K562 (cell line): ENCODE results near the gene SH3GL3. TPM values are rescaled to one million over a fixed set of nuclear protein-coding genes. Genes with fewer than 3 reads are reported as not detected.

ENCODE experiments used
- ATAC-seq: fragments of 200-7000 bp; cut with Tn5 transposase; 3 replicates; pipeline ENCODE4 v1.9.1; 2020; ENCODE audit warnings: moderate library complexity
- BruUV-seq: library from RNA; stranded (reverse); fragments of 400-500 nt; replicated peaks from 2 replicates; lab custom pipeline; 2021; lab: Mats Ljungman, UMichigan
- CTCF ChIA-PET: fragments of 300-600 bp; formaldehyde crosslinking; extraction: SDS; loops from one replicate; lab custom pipeline; 2021; ENCODE audit warnings: low intra/inter-chr PET ratio; lab: Yijun Ruan, JAX
- POLR2A ChIA-PET: fragments of 300-600, 350-650 bp; sonication (Branson Sonifier 250); formaldehyde crosslinking; extraction: SDS; loops from one replicate; lab custom pipeline; 2021; ENCODE audit warnings: antibody characterized with exemption, inconsistent platforms; lab: Yijun Ruan, JAX
- DNase-seq, 4 experiments: peaks; one replicate each; pipeline versions ENCODE4 v3.0.0 to v3.0.0-alpha.2; 2011 to 2018; ENCODE audit warnings: low spot score in 3 of 4, mixed read lengths in 3 of 4; ENCODE audit errors: extremely low read depth in 1 of 4
- FAIRE-seq: peaks from 2 replicates; lab custom pipeline; 2011; peaks lifted over from hg19 to GRCh38; lab: Jason Lieb, UNC
- H2AFZ ChIP-seq: 2 replicates; pipeline ENCODE4 v1.6.0; 2011; ENCODE audit warnings: low read depth, low read length, control low read depth, inconsistent platforms
- H3K27ac ChIP-seq: fragments of 200-600 bp; 3 replicates; pipeline ENCODE4 v1.8.0; 2011; ENCODE audit warnings: low read depth, mild to moderate bottlenecking, control low read depth, inconsistent platforms, low read length, moderate library complexity, mixed read lengths; ENCODE audit errors: extremely low read depth
- H3K27me3 ChIP-seq, 2 experiments: fragments of 300-600 bp in 1 of 2; 2 replicates in 1 of 2; 3 replicates in 1 of 2; pipeline versions ENCODE4 v1.6.0 to v1.8.0; 2011; ENCODE audit warnings: inconsistent platforms in 2 of 2, low read length in 2 of 2, mild to moderate bottlenecking in 1 of 2, mixed read lengths in 1 of 2, moderate library complexity in 1 of 2; ENCODE audit not compliant: control insufficient read depth in 2 of 2, insufficient read depth in 2 of 2
- H3K36me3 ChIP-seq: fragments of 300-600 bp; 3 replicates; pipeline ENCODE4 v1.8.0; 2011; ENCODE audit warnings: mild to moderate bottlenecking, low read length, inconsistent platforms; ENCODE audit not compliant: control insufficient read depth, insufficient read depth
- H3K4me1 ChIP-seq, 2 experiments: fragments of 200-600 bp in 1 of 2; replicated peaks in 1 of 2; 2 replicates in 1 of 2; 3 replicates in 1 of 2; pipeline versions ENCODE4 v1.5.1 to v1.8.0; 2011; ENCODE audit warnings: inconsistent platforms in 2 of 2, low read length in 2 of 2, mild to moderate bottlenecking in 1 of 2, mixed read lengths in 1 of 2, moderate library complexity in 1 of 2; ENCODE audit not compliant: control insufficient read depth in 2 of 2, insufficient read depth in 2 of 2
- H3K4me2 ChIP-seq: 2 replicates; pipeline ENCODE4 v1.6.1; 2011; ENCODE audit warnings: low read length, control low read depth, inconsistent platforms, mixed read lengths; ENCODE audit not compliant: insufficient read depth
- H3K4me3 ChIP-seq: fragments of 200-600 bp; sonication (generic), shearing (Covaris generic); 2 replicates; pipeline ENCODE4 v1.5.1; 2016; ENCODE audit warnings: control low read depth, inconsistent platforms
- H3K79me2 ChIP-seq: fragments of 200-600 bp; 3 replicates; pipeline ENCODE4 v1.8.0; 2011; ENCODE audit warnings: low read length, inconsistent platforms; ENCODE audit not compliant: control insufficient read depth, insufficient read depth
- H3K9ac ChIP-seq, 2 experiments: 2 replicates each; pipeline versions ENCODE4 v1.6.0 to v1.6.1; 2011; ENCODE audit warnings: low read depth in 2 of 2, low read length in 2 of 2, control low read depth in 1 of 2, inconsistent platforms in 1 of 2, mild to moderate bottlenecking in 1 of 2, mixed read lengths in 1 of 2; ENCODE audit not compliant: insufficient read depth in 1 of 2
- H3K9me1 ChIP-seq: one replicate; pipeline ENCODE4 v1.6.0; 2011; ENCODE audit warnings: inconsistent platforms, mild to moderate bottlenecking, low read length, moderate library complexity; ENCODE audit not compliant: control insufficient read depth, insufficient read depth
- H3K9me3 ChIP-seq: replicated peaks from 2 replicates; pipeline ENCODE4 v1.5.1; 2011; ENCODE audit warnings: low read depth, low read length, inconsistent platforms; ENCODE audit not compliant: control insufficient read depth, insufficient read depth
- H4K20me1 ChIP-seq: replicated peaks from 2 replicates; pipeline ENCODE4 v1.6.1; 2011; ENCODE audit warnings: low read length, inconsistent platforms, mixed read lengths; ENCODE audit not compliant: control insufficient read depth, insufficient read depth
- C11orf30 ChIP-seq: fragments of 450-650 bp; IDR thresholded peaks from 2 replicates; pipeline ENCODE4 v1.6.1; 2016; ENCODE audit warnings: low read depth, mild to moderate bottlenecking
- DMBX1 ChIP-seq: fragments of 250-450 bp; sonication (Bioruptor Pico); IDR thresholded peaks from 2 replicates; pipeline ENCODE4 v1.8.0; 2022; ENCODE audit warnings: inconsistent platforms, mild to moderate bottlenecking, moderate library complexity, borderline replicate concordance
- DNMT1 ChIP-seq: fragments of 450-650 bp; IDR thresholded peaks from 2 replicates; pipeline ENCODE4 v1.6.1; 2016; ENCODE audit warnings: antibody characterized with exemption, mild to moderate bottlenecking
- ELK1 ChIP-seq: sonication (generic); formaldehyde crosslinking; IDR thresholded peaks from 2 replicates; pipeline ENCODE4 v1.8.1; 2022; ENCODE audit warnings: missing genetic modification reagents
- HDAC8 ChIP-seq: fragments of 450-650 bp; IDR thresholded peaks from 2 replicates; pipeline ENCODE4 v1.6.1; 2016; ENCODE audit warnings: mild to moderate bottlenecking, missing genetic modification characterization, moderate library complexity, missing compliant biosample characterization
- SP1 ChIP-seq: sonication (generic); formaldehyde crosslinking; IDR thresholded peaks from 2 replicates; pipeline ENCODE4 v1.8.1; 2022; ENCODE audit warnings: mild to moderate bottlenecking, missing genetic modification reagents
- SRSF9 ChIP-seq: fragments of 200-400 bp; formaldehyde crosslinking; IDR thresholded peaks from 2 replicates; pipeline ENCODE4 v1.6.1; 2017; ENCODE audit warnings: low read depth, low read length, borderline replicate concordance
- TSC22D4 ChIP-seq: fragments of 450-650 bp; IDR thresholded peaks from 2 replicates; pipeline ENCODE4 v1.6.1; 2016; ENCODE audit warnings: missing genetic modification characterization, missing biosample characterization, control low read depth
- ZNF507 ChIP-seq: conservative IDR thresholded peaks from 2 replicates; pipeline ENCODE4 v1.6.1; 2017; ENCODE audit warnings: missing genetic modification characterization, missing compliant biosample characterization
- WGBS: fragments of 100-300 bp; shearing (Covaris generic); methylation state at CpG from one replicate; pipeline ENCODE4 v1.1.6; 2016; ENCODE audit warnings: low coverage, mixed read lengths; ENCODE audit not compliant: insufficient coverage; ENCODE audit errors: missing lambda C conversion rate; 5-methylcytosine and 5-hydroxymethylcytosine counted together
- in situ Hi-C: fragments of 300-500 bp; cut with MboI; formaldehyde crosslinking; loops from 4 replicates; pipeline ENCODE4 v1.15.0; 2018; ENCODE audit warnings: inconsistent platforms, mixed read lengths
- intact Hi-C: fragments of 100-400 bp; cut with micrococcal nuclease; formaldehyde crosslinking; loops from 2 replicates; pipeline ENCODE4 v1.14.2; 2022
- polyA plus RNA-seq, 8 experiments: library from polyadenylated mRNA; depleted of rRNA in 4 of 8; stranded (reverse) in 5 of 8; unstranded in 3 of 8; fragments of >200 nt; fragmentation: Nextera tagmentation in 2 of 8; fragmentation: Illumina TruSeq in 1 of 8; extraction: Ambion mirVana in 2 of 8; extraction: Trizol in 1 of 8; gene quantifications; 2 replicates each; pipeline versions ENCODE4 v1.2.1 to v1.2.3, GENCODE V29; 2011 to 2014; ENCODE audit warnings: inconsistent platforms in 1 of 8, missing spikeins in 1 of 8
- total RNA-seq, 7 experiments: library from RNA; depleted of rRNA in 6 of 7; stranded (reverse); fragments of >200 nt in 6 of 7; fragmentation: Illumina TruSeq in 2 of 7; extraction: Trizol in 2 of 7; gene quantifications; 2 replicates each; pipeline versions ENCODE4 v1.2.1 to v1.2.3, GENCODE V29; 2011 to 2021; ENCODE audit warnings: low replicate concordance in 1 of 7
- TF ChIP-seq, protein P1 (sequence below): fragments of 250-450 bp; sonication (Bioruptor Pico); IDR thresholded peaks from 2 replicates; pipeline ENCODE4 v1.8.0; 2022; ENCODE audit warnings: inconsistent platforms
- TF ChIP-seq, protein P2 (sequence below), 3 experiments: fragments of 200-800 bp in 1 of 3; fragments of 250-450 bp in 1 of 3; fragments of 450-650 bp in 1 of 3; sonication (Bioruptor Pico) in 1 of 3; sonication (Bioruptor generic) in 1 of 3; formaldehyde crosslinking in 1 of 3; IDR thresholded peaks; 2 replicates each; pipeline versions ENCODE4 v1.6.1 to v1.8.0; 2016 to 2022; ENCODE audit warnings: mild to moderate bottlenecking in 2 of 3, missing genetic modification characterization in 2 of 3, missing compliant biosample characterization in 1 of 3, moderate library complexity in 1 of 3

The SH3GL3 gene
- total and polyA plus RNA-seq, 9 of the 15 experiments (the other 6 are each of a cell fraction or from before 2014, with no cell fraction given): 3.9 to 16.0 (median 9.7) TPM

DNA sequence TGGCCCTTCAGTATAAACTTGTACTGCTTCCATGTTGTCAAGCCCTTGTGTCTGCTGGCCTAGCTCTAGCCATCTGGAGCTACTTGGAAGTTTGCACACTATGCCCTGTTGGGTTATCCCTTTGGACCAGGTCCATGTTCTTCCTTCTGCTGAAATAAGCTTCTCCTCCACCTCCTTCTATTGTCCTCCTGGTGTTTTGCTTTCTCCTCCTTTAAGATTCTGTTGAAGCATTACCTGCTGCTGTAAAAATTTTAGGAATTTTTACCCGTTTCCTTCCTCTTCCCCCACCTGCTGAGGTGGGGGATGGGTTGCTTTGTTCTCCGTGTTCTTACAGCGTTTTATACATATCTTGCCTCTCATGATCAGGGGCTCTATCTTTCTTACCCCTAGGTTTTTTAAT is 51.7 kb downstream of the SH3GL3 start:
- H3K79me2 ChIP-seq: peaks cover 3% of the 10 kb centered on the region; the same call in 1 of the 3 replicates
- no peaks in the 10 kb centered on the region for H3K36me3 ChIP-seq
- POLR2A ChIA-PET: interaction anchor here (1.3 kb wide), 1 partner anchor 20 kb away, joined by 3 read pairs; no protein-coding TSS in a partner anchor
- no peak overlapping the region for H3K4me3 ChIP-seq
- ATAC-seq (no peak), DNase-seq (no peak), FAIRE-seq (no peak)
- no peaks in the 10 kb centered on the region for H4K20me1 ChIP-seq
- no peak for TF ChIP-seq SP1 (CRISPR knock-in tag)
- no peak for TF ChIP-seq DNMT1
- TF ChIP-seq TSC22D4: no peak
- TF ChIP-seq HDAC8: no peak
- no peak for TF ChIP-seq ZNF507 (tag)
- no peak for TF ChIP-seq DMBX1
- TF ChIP-seq, protein P1, sequence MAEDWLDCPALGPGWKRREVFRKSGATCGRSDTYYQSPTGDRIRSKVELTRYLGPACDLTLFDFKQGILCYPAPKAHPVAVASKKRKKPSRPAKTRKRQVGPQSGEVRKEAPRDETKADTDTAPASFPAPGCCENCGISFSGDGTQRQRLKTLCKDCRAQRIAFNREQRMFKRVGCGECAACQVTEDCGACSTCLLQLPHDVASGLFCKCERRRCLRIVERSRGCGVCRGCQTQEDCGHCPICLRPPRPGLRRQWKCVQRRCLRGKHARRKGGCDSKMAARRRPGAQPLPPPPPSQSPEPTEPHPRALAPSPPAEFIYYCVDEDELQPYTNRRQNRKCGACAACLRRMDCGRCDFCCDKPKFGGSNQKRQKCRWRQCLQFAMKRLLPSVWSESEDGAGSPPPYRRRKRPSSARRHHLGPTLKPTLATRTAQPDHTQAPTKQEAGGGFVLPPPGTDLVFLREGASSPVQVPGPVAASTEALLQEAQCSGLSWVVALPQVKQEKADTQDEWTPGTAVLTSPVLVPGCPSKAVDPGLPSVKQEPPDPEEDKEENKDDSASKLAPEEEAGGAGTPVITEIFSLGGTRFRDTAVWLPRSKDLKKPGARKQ (CRISPR knock-in tag): no peak
- no peak for TF ChIP-seq ELK1 (CRISPR knock-in tag)
- TF ChIP-seq, protein P2, sequence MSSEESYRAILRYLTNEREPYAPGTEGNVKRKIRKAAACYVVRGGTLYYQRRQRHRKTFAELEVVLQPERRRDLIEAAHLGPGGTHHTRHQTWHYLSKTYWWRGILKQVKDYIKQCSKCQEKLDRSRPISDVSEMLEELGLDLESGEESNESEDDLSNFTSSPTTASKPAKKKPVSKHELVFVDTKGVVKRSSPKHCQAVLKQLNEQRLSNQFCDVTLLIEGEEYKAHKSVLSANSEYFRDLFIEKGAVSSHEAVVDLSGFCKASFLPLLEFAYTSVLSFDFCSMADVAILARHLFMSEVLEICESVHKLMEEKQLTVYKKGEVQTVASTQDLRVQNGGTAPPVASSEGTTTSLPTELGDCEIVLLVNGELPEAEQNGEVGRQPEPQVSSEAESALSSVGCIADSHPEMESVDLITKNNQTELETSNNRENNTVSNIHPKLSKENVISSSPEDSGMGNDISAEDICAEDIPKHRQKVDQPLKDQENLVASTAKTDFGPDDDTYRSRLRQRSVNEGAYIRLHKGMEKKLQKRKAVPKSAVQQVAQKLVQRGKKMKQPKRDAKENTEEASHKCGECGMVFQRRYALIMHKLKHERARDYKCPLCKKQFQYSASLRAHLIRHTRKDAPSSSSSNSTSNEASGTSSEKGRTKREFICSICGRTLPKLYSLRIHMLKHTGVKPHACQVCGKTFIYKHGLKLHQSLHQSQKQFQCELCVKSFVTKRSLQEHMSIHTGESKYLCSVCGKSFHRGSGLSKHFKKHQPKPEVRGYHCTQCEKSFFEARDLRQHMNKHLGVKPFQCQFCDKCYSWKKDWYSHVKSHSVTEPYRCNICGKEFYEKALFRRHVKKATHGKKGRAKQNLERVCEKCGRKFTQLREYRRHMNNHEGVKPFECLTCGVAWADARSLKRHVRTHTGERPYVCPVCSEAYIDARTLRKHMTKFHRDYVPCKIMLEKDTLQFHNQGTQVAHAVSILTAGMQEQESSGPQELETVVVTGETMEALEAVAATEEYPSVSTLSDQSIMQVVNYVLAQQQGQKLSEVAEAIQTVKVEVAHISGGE (CRISPR knock-in tag; IDR thresholded peaks at IDR 0.05): no peak
- no peak for TF ChIP-seq SRSF9
- TF ChIP-seq C11orf30: no peak
- no peak overlapping the region for H3K4me2 ChIP-seq
- H3K9ac ChIP-seq: no peak overlapping the region
- CTCF ChIA-PET: no interaction called here
- no TSS peak for BruUV-seq
- H2AFZ ChIP-seq: no peak overlapping the region
- intact Hi-C loops (no loop called here), in situ Hi-C loops (no loop called here)
- H3K9me1 ChIP-seq: no peaks in the 10 kb centered on the region
- WGBS: 20% methylated on average over 3 of the region's 3 CpGs
- H3K27ac ChIP-seq: no peak overlapping the region
- H3K27me3 ChIP-seq: no peaks in the 10 kb centered on the region
- no peaks in the 10 kb centered on the region for H3K9me3 ChIP-seq
- H3K4me1 ChIP-seq: peaks cover 0 to 3% of the 10 kb centered on the region in 2 experiments; a peak in 2 of 5 replicates
